Superior temporal gyrus (tissue), 1 donor: ENCODE data around the gene SPRR4.
"Not testable (repeated sequence)": the region's sequence is repeated elsewhere in the genome, so short reads cannot be mapped to it uniquely, and the experiment has no call there.

Source experiments
- DNase-seq: peaks from one replicate; pipeline ENCODE4 v3.0.0-alpha.2; 2016; ENCODE audit errors: extremely low spot score

The SPRR4 gene

DNA sequence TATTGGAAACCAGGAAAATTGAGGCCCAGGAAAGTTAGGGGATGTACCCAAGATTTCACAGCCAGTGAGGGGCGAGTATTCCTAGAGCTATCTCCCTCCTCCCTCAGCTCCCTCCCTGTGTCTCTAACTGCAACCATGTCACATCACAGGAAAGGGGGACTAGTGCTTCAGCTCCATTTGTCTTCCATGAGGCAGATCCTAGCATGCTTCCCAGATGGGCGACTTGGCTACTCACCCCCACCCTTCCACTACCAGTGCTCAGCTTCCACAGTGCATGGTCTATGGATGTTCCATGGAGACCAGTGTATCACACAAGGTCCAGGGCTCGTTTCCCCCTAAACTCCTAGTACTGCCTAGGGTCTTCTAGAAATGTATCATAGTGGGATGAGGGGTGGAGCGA lies 4.6 kb upstream of the SPRR4 start:
- DNase-seq: no peak

DNA sequence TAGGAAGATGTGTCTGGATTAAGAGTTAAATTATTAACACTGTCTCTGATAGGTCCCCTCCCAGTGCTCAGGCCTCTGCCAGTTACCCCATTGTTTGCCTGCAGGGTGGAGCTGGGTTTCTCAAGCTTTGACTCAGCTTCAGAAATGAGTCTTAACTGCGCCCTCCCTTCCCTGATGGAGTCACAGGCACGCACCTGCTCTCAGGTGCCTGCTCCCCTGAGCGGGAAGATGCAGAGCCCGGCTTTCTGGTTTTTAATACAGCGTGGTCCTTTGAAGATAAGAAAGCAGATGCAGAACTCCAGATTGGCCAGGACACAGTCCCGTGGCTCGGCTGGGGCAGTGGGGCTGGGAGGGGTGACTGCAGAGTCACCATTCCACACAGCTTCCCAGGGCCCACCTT lies 3.2 kb upstream of the SPRR4 start:
- DNase-seq: no peak

DNA sequence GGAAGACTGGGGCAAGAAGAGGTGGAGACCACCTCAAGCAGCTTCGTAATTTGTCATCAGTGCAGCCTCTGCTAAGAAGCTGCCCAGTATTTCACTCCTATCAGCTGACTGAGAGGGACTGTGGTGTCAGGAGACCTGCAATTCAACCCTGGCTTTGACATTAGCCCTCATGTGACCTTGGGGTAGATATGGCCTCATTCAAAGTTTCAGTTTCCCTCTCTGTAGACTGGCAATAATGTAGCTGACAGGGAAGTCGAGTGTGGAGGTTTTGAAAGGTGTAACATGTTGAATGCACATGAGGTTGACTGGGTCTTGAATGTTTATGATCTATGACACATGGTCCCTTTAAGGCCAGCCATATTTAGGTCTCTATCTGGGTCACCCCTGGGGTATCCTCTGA lies 2.2 kb upstream of the SPRR4 start:
- no peak for DNase-seq

DNA sequence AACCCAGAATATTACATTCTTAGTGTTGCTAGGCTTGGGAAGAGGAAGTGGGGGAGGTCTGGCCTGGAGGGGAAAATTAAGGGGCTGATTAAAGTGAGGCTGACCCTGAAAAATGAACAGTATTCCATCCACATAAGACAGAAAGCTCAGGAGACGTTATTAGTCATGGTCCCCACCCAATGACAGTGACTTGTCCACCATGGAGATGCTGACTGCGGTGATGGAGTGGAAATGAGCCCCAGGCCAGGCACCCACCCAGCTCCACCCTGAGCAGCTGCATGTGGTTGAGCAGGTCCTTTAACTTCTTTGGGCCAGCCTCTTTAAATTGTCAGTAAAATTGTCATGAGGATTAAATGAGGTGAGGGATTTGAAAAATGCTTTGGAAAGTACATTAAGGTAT lies 1.4 kb upstream of the SPRR4 start:
- DNase-seq: no peak

DNA sequence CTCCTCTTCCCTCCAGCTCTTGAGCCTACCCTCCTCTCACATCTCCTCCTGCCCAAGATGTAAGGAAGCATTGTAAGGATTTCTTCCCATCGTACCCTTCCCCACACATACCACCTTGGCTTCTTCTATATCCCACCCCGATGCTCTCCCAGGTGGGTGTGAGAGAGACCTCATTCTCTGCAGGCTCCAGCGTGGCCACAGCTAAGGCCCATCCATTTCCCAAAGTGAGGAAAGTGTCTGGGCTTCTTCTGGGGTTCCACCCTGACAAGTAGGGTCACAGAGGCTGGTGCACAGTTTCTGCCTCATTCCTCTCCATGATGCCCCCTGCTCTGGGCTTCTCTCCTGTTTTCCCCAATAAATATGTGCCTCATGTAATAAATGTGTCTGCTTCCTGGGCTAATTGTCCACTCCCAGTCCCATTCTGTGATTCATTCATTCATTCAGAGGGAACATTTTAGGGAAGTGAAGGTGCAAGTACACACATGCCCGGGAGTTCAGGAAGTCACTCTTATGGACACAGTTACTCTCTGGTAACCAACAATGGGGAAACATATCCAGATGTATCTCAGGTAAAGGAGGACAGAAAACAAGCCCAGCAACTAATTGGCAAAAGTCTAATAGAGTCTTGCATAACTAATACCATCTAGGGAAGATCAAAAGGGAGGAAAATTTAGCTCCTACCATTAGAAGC lies 1.9 kb downstream of the SPRR4 start:
- DNase-seq: no peak

DNA sequence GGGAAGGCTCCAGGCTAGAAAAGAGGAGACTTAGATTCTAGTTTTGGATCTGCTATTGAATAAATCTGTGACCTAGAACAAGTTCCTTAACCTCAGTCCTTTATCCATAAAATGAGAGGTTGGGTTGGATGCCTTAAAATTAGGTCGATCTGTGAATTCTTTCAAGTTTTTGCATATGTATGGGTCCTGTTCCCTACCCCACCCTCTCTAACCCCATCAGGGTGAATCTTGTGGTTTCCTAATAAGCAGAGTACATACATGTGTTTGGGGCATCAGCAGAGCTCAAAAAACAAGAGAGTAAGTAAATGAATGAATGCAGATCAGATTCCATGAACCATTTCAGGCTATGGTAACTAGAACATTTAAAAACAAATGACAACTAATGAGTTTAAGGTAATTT lies 6.2 kb downstream of the SPRR4 start:
- DNase-seq: no peak

DNA sequence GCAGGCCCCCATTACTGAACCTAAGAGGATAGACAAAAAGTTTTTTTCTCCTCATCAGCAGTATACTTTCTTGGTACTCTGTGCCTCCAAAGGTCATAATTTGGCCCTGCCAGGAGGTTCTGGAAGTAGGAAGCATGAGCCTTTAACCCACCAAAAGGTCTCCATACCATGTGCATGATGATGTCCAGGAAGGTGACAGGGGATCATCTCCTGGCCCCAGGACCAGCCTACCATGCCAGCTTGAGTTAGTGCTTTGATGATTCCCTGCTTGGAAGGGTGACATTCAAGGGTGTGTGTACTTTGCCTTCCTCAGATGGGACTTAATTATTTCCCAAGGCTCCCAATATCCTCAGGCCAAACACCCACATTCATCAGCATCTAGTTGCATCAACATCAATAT lies 7.2 kb downstream of the SPRR4 start:
- no peak for DNase-seq

DNA sequence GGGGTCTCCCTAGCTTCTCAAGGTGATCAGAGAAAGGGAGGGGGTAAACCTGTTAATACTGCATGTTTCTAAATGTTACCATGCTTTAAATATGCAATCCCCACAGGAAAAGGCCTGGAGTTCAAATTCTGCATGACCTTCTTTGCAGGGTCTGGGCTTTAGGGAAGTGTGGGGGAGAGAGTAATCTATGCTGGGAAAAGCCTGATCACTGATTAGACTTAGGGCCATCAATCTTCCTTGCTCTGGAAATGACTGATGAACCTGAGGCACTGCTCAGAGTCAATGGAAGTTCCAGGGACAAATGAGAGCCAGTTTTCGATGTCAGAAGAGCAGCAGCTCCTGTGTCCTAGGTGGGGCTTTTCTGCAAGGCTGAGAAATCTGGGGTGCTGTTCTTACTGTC lies 10.2 kb downstream of the SPRR4 start:
- no peak for DNase-seq

DNA sequence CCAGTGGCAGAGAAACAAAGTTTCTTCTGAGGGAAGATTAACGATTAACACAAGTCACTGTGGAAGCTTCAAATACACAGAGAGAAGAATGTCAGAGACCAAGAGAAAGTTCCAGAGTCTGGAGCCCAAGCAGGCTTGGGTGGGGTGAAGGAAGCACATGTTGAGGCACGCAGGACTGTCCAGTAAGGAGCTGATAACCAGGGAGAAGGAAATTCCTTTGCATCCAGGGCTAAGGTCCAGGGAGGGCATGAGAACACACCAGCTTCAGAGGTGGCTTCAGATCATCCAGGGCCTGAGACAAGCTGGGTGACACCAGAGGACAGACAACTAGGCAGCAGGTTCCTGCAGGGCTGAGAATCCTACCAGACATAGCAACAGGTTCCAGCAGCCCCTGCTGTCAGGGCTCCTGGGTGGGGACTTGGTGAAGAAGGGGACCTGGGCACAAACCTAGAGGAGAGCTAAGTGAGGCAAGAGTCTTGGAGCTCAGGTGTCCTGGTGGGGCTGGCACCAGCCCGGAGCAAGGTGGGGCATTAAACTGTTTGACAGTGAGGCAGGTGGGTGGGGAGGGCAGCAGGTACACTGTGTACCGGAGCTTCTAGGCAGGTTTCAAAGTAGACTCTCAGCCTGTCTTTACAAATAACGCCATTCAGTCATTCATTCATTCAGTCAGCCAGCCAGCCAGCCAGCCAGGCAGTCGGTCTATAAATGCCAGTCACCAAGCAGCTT lies 10.9 kb downstream of the SPRR4 start:
- DNase-seq: no peak

DNA sequence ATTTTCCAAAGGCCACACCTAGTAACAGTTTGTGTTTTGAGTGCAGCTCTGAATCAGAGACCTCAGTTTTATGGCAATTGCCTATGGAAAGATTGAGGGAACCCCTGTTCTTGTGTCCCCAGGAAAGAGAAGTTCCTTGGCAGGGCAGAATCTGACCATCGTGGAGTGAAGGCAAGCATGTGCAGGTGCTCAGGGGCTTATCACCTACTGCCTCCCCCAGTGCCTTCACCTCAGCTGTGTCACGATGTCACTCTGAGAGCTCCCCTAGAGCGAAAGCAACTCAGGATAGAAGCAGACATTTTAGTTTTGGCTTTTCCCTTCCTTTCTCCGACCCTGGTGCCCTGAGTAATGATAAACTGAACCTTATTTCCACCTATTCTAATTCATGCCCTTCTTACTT lies 11.6 kb downstream of the SPRR4 start:
- DNase-seq: no peak

DNA sequence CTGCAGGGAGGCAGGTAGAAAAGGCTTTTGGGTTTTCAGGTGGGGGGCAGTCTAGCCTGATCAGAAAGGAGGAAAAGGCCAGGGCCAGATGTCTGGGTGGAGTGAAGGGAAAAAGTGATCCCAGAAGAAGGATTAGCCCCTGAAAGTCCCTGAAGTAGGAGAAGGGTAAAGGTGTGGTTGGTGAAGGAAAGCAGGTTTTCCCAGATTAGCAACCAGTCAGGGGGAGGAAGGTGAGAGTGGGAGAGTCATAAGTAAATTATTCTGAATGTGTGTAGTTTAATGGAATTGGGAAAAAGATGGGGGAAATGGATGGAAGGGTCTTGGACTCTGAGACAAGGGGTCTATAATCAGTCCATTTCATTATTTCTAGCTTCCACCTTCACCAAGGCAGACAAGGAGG lies 12.8 kb downstream of the SPRR4 start:
- DNase-seq: no peak

DNA sequence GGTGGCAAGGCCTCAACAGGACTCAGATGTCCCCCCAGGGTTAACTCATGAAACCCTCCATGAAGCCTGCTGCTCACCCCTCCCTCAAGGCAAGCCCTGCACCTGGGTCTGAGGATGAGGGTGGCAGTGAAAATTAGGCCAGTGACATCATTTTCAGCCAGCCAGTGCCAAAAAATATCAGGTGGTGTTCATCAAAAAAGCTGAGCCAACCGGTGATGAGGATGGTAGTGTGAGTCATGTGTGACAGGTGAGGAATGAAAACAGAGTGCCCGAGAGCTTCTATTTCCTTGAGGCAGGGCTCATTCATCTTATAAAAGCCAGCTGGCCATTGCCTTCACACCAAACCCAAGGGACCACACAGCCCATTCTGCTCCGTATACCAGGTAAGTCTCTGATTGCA lies 13.3 kb downstream of the SPRR4 start, which contains the start of gene SPRR1A:
Gene SPRR1A (plus strand): TSS at position 339 of the 400 bp plus-strand sequence. CDS start 1,150 bp downstream, outside the sequence.
- no peak for DNase-seq

DNA sequence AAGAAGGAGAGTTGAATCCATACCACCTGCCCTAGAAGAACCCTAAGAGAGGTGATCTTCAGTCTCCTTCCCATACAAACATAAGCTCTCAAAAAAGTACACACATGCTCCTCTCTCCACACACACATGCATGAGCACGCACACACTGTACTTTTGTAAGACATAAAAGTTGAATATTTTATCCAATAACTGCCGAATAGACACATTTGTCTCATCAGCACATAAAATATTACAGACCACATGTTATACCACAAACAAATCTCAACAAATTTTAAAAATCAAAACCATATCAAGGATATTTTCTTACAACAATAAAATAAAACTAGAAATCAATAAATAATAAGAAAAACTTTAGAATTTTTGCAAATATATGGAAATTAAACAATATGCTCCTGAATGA lies 16.1 kb downstream of the SPRR4 start:
- no peak for DNase-seq

DNA sequence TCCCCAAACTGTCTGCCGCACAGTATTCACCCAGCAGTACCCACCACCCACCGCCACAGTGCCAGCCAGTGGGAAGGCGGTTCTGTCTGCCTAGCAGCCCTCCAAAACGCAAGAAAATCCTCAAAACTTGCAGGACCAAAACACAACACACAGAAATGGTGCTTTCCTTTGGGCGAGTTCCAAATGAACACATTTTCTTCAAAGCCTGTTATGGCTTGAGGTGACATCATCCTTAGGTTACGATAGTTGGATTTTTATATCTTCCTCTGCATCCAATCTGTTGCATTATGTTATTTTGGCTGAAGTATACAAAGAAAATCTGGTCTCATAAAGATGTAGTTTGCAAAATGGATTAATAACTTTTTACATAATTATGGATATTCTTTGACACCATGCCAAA lies 22.7 kb downstream of the SPRR4 start:
- DNase-seq: no peak

DNA sequence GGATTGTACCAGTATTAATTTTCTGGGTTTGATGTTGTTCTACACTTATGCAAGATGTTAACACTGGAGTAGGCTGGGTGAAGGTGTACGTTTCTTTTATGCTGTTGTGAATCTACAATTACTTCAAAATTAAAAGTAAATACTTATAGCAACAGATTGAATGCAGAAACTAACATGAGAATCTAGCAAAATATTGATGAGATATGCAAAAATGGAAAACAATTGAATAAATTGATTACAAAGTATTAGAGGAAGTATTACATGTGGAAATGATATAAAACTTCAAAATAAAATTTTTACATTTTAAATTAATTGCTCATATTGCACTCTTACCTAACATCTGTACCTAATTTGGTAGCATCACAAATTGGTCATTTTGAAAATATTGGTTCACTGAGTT lies 25.4 kb downstream of the SPRR4 start:
- no peak for DNase-seq

DNA sequence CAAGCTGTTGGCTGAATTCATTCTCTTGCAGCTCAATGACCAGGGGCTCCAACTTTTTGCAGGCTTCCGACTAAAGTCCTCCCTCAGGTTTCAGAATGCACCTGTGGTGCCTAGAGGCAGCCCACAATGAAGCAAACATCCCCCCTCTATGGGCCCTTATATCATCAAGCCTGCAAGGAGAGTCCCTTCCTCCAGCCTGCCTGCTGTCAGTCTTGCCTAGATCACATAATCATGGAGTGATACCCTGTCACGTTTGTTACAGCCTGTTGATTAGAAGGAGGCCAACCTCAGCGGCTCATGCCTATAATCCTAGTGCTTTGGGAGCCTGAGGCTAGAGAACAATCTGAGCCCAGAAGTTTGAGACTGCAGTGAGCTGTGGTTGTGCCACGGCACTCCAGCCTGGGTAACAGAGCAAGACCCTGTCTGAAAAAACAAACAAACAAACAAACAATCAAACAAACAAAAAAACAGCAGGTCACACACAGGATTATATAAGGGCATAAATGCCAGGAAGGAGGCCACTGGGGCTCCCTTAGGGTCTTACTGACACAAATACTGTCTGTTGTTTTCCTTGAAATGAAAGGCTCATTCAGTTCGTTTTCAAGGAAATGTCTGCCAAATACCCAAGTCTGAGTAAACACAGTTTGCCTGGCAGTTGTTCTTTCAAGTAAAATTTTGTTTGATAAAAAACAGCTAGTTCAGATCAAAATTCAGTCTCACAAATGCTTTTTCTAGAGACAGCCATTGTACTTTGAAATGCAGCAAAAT lies 26.4 kb downstream of the SPRR4 start:
- peak; percentile 34 for DNase-seq

DNA sequence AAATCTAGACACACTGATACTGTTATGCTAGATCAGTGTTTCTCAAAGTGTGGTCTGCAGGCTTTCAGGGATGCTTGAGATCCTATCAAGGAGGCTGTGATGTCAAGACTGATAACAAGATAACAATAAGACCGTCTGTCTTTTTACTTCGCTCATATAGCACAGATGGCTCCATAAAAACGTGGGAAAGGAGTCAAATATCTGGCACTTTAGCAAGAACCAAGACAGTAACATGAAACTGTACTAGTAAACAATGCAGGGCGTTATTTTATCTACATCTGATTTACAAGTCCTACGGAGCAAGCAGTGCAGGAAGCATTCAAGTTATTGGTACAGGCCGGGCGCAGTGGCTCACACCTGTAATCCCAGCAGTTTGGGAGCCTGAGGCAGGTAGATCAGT lies 27.5 kb downstream of the SPRR4 start:
- DNase-seq: no peak

DNA sequence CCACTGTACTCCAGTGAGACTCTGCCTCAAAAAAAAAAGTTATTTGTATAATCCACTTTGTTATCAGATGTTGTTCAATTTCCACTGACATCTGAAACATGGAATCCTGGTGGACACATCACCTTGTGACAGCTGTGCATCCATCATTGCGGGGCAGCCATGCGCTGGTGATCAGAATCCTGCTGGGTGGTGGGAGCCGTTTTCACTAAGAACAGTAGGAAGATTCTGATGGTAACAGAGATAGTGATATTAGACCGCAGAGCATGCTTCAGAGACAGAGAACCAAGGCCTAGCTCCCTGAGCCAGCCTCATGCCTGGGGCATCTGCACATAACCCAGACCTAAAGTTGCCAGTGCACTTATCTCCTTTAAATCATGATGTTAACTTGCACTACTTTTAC lies 28.0 kb downstream of the SPRR4 start:
- no peak for DNase-seq

DNA sequence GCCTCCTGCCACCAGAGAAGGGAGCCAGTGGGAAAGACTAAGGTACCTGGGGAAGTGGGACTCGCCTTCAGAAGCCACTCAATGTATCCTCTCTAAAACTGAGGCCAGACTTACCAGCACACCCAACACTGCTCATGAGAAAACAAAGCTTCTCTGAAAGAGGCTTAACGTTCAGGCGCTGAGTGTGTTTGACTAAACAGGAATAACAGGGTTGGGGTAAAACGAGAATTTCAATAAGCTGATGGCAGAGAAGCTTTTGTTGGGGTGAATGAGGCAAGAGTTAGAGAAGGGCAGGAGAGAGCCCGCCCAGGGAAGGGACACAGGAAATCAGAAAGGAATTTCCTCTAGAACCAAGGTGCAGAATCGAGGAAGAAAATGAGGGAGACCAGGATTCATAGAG lies 29.4 kb downstream of the SPRR4 start:
- DNase-seq: no peak

DNA sequence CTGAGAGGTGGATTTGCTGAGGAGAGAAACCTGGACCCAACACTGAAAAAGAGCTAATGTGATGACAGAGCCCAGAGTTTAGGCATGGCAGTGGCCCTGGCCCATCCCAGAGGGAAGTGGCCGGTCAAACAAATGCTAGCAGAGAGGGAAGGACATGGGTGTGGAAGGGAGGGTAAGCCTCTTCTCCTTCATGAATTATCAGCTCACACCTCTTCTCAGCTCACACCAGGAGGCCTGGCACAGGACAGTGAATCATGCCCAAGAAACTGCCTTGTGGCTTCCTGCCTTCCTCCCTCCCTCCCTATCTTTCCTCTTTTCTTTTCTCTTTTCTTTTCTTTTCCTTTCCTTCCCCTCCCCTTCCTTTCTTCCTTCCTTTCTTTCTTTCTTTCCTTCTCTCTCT lies 29.8 kb downstream of the SPRR4 start:
- DNase-seq: no peak

DNA sequence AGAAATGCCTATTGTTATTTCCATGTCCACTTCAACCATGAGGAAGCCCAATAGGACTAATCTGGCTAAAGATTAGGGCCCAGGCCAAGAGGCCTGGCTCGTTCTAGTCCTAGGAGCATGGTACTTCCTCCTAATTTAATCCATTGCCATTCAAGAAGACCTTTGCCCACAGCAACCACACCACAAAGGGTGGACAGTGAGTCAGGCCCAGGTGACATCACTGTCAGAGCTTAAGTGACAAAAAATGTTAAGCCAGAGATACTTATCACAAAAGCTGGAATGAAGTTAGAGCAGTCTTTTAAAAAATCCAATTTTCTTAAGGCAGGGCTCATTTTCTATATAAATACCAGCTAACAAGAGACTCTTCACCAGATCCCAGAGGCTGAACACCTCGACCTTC lies 30.9 kb downstream of the SPRR4 start, which contains the start of gene SPRR3:
Gene SPRR3 (plus strand): TSS at position 368 of the 400 bp plus-strand sequence. CDS start 1,272 bp downstream, outside the sequence.
- no peak for DNase-seq

DNA sequence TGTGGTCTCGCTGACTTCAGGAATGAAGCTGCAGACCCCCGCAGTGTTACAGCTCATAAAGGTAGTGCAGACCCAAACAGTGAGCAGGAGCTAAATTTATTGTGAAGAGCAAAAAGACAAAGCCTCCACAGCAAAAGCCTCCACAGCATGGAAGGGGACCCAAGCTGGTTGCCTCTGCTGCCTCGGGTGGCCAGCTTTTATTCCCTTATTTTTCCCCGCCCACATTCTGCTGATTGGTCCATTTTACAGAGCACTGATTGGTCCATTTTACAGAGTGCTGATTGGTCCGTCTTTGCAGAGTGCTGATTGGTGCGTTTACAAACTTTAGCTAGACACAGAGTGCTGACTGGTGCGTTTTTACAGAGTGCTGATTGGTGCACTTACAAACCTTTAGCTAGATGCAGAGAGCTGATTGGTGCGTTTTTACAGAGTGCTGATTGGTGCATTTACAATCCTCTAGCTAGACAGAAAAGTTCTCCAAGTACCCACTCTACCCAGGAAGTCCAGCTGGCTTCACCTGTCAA lies 40.8 kb downstream of the SPRR4 start:
- not testable (repeated sequence) for DNase-seq
